Nephron (organoid): ENCODE data around the gene HTR1E.

Experiments
- H3K27ac Mint-ChIP-seq, 3 experiments: 2 replicates each; pipeline ENCODE4 v1.8.0; 2020; ENCODE audit warnings: mixed read lengths in 3 of 3, mild to moderate bottlenecking in 2 of 3, moderate library complexity in 1 of 3
- H3K27me3 Mint-ChIP-seq: 2 replicates; pipeline ENCODE4 v1.8.0; 2021; ENCODE audit warnings: low read depth, mild to moderate bottlenecking, moderate library complexity, mixed read lengths
- H3K36me3 Mint-ChIP-seq: 2 replicates; pipeline ENCODE4 v1.8.0; 2020; ENCODE audit warnings: low read depth, mixed read lengths
- H3K4me1 Mint-ChIP-seq: 2 replicates; pipeline ENCODE4 v1.8.0; 2020; ENCODE audit warnings: mixed read lengths
- H3K4me3 Mint-ChIP-seq, 3 experiments: 2 replicates each; pipeline ENCODE4 v1.8.0; 2020; ENCODE audit warnings: mild to moderate bottlenecking in 3 of 3, mixed read lengths in 3 of 3, moderate library complexity in 2 of 3
- H3K9me3 Mint-ChIP-seq: 2 replicates; pipeline ENCODE4 v1.8.0; 2020; ENCODE audit warnings: mixed read lengths
- TF ChIP-seq, protein P1 (sequence below), 3 experiments: fragments of 200-600 bp; sonication (generic); IDR thresholded peaks; one replicate each; pipeline ENCODE4 v1.5.0; 2021; ENCODE audit warnings: antibody characterized with exemption in 3 of 3; ENCODE audit not compliant: unreplicated experiment in 3 of 3

The HTR1E gene

DNA sequence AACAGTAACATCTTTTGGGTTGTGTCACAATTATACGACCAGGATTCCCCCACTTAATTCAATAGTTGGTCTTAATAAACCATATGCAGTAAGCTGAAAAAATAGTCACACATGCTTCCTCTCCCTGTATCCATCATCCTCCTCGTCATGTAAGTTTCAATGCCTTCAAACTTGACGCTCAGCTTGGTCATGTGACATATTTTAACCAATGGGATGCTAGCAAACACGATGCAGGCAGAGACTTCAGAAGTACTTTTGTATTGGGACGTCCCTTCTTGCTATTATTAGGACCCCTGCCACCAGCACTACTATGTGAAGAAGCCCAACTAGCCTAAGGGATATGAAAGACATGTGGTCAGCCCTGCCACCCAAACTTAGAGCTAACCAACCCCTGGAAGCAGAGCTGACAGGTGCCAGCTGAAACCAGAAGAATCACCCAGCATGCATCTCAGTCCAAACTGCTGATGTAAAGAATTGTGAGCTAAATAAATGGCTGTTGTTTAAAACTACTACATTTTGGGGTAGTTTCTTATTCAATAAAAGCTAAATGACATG is 108.3 kb downstream of the HTR1E start:
- H3K4me3 Mint-ChIP-seq = no peak overlapping the region
- TF ChIP-seq, protein P1, sequence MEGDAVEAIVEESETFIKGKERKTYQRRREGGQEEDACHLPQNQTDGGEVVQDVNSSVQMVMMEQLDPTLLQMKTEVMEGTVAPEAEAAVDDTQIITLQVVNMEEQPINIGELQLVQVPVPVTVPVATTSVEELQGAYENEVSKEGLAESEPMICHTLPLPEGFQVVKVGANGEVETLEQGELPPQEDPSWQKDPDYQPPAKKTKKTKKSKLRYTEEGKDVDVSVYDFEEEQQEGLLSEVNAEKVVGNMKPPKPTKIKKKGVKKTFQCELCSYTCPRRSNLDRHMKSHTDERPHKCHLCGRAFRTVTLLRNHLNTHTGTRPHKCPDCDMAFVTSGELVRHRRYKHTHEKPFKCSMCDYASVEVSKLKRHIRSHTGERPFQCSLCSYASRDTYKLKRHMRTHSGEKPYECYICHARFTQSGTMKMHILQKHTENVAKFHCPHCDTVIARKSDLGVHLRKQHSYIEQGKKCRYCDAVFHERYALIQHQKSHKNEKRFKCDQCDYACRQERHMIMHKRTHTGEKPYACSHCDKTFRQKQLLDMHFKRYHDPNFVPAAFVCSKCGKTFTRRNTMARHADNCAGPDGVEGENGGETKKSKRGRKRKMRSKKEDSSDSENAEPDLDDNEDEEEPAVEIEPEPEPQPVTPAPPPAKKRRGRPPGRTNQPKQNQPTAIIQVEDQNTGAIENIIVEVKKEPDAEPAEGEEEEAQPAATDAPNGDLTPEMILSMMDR (IDR thresholded peaks at IDR 0.05; ENCODE audit: unreplicated experiment in 3 of 3) = no peak
- no peaks in the 10 kb centered on the region for H3K4me1 Mint-ChIP-seq
- no peaks in the 10 kb centered on the region for H3K9me3 Mint-ChIP-seq
- no peak overlapping the region for H3K27ac Mint-ChIP-seq
- peaks cover 4% of the 10 kb centered on the region for H3K27me3 Mint-ChIP-seq
- no peaks in the 10 kb centered on the region for H3K36me3 Mint-ChIP-seq

DNA sequence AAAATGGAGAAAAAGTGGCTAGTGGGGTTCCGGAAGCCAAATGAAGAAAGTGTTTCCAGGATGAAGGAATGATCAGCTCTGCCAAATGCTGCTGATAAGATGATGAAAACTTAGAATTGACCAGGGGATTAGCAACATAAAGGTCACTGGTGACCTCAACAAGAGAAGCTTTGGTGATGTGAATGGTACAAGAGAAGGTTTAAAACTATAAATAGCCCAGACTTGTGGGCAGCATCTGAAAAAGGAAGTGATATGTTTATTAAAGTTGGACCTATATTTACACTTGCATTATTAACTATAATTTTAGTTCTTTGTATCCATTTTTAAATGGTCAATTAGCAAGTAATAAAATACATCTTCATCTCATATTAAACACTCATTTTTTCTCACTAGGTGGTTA is 112.5 kb downstream of the HTR1E start:
- no peak overlapping the region for H3K4me3 Mint-ChIP-seq
- H3K27ac Mint-ChIP-seq = no peak overlapping the region
- H3K27me3 Mint-ChIP-seq = peaks cover 7% of the 10 kb centered on the region
- TF ChIP-seq, protein P1 (IDR thresholded peaks at IDR 0.05; ENCODE audit: unreplicated experiment in 3 of 3) = no peak
- H3K9me3 Mint-ChIP-seq = no peaks in the 10 kb centered on the region
- H3K36me3 Mint-ChIP-seq = no peaks in the 10 kb centered on the region
- H3K4me1 Mint-ChIP-seq = no peaks in the 10 kb centered on the region

DNA sequence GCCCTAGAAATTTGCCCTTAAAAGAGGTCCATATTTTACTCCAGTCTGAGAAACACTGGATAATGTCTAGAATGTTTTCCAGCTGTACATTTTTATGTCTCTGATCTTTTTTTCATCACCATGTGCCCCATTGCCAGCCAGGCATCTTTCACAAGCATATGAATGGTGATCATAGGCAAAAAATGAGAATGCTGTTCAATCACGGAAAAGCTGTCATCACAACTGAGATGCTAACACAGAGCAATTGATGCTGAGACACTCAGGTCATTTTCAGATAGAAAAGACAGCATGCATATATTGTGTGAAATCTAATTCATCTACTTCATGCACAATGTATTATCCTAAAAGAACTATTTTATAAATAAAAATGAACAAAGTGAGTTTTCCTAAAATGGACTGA is 116.0 kb downstream of the HTR1E start:
- H3K4me3 Mint-ChIP-seq = no peak overlapping the region
- no peaks in the 10 kb centered on the region for H3K36me3 Mint-ChIP-seq
- TF ChIP-seq, protein P1 (IDR thresholded peaks at IDR 0.05; ENCODE audit: unreplicated experiment in 3 of 3) = no peak
- no peaks in the 10 kb centered on the region for H3K9me3 Mint-ChIP-seq
- peaks cover 14% of the 10 kb centered on the region for H3K27me3 Mint-ChIP-seq
- H3K27ac Mint-ChIP-seq = no peak overlapping the region
- no peaks in the 10 kb centered on the region for H3K4me1 Mint-ChIP-seq

DNA sequence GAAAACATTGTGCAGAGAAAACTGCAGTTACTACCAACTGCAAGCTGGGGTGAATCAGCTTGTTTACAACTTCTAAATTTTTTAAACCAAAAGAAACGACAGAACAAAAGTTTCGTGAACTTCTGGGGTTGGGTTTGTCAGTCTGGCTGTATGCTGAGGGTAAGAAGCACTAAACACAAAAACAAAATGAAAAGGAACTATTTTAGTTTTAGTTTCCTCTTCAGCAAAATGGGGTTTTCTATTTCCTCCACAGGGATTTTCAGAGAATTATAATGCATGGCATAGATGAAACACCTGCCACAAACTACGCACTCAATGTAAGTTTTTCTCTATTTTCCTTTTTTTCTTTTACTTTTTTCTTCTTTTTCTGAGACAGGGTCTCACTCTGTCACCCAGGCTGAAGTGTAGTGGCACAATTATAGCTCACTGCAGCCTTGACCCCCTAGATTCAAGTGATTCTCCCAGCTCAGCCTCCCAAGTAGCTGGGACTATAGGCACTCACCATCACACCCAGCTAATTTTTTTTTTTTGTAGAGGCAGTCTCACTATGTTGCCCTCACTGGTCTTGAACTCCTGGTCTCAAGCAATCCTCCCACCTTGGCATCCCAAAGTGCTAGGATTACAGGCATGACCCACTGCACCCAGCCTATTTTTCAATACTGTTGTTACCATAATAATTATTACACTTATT is 117.0 kb downstream of the HTR1E start:
- Mint-ChIP-seq H3K4me3 (no peak overlapping the region), H3K36me3 (no peaks in the 10 kb centered on the region), H3K27me3 (peaks cover 14% of the 10 kb centered on the region), H3K9me3 (no peaks in the 10 kb centered on the region), H3K27ac (no peak overlapping the region), H3K4me1 (no peaks in the 10 kb centered on the region)
- TF ChIP-seq, protein P1 (IDR thresholded peaks at IDR 0.05; ENCODE audit: unreplicated experiment in 3 of 3) = no peak

DNA sequence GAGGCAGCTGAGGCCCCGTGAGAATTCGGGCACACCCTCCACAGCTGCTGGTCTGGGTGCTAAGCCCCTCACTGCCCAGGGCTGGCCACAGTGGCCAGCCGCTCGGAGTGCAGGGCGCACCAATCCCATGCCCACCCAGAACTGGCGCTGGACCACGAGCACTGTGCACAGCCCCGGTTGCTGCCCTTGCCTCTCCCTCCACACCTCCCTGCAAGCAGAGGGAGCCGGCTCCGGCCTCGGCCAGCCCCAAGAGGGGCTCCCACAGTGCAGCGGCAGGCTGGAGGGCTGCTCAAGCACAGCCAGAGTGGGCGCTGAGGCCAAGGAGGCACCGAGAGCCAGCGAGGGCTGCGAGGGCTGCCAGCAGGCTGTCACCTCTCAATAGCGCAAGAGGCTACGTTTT is 122.6 kb downstream of the HTR1E start:
- Mint-ChIP-seq H3K27me3 (peaks cover 15% of the 10 kb centered on the region), H3K27ac (no peak overlapping the region)

More for the DNA sequence above, 122.6 kb downstream of the HTR1E start:
- Mint-ChIP-seq H3K4me3 (no peak overlapping the region), H3K36me3 (no peaks in the 10 kb centered on the region), H3K4me1 (no peaks in the 10 kb centered on the region), H3K9me3 (no peaks in the 10 kb centered on the region)
- TF ChIP-seq, protein P1 (IDR thresholded peaks at IDR 0.05; ENCODE audit: unreplicated experiment in 3 of 3) = no peak
